CD1c-positive myeloid dendritic cell (primary cell): Measurements from ENCODE around the gene NKPD1.

Source experiments
- DNase-seq: peaks from one replicate; pipeline ENCODE4 v3.0.0-alpha.2; 2016; ENCODE audit errors: extremely low spot score

Gene NKPD1

GRCh38 chr19:45160870-45161737 is at the start of gene NKPD1:
Gene NKPD1 (minus strand): TSS chr19:45160982. CDS start chr19:45160150, 832 bp downstream.
- no peak for DNase-seq

GRCh38 chr19:45206328-45206727 is 45.5 kb upstream of the NKPD1 start:
- DNase-seq: no peak

- no peak for DNase-seq
These were observed 45.0 kb upstream of the NKPD1 start for GRCh38 chr19:45205810-45206209.

- no peak for DNase-seq
These were observed 41.9 kb upstream of the NKPD1 start for GRCh38 chr19:45202637-45203036.

- DNase-seq: no peak
These were observed 39.8 kb upstream of the NKPD1 start for GRCh38 chr19:45200568-45200967.

- no peak for DNase-seq
These were observed 35.0 kb upstream of the NKPD1 start for GRCh38 chr19:45195764-45196163.

- no peak for DNase-seq
These were observed 30.6 kb upstream of the NKPD1 start for GRCh38 chr19:45191375-45191774.

- no peak for DNase-seq
These were observed 29.2 kb upstream of the NKPD1 start for GRCh38 chr19:45189971-45190370.

GRCh38 chr19:45187421-45188100 is 26.8 kb upstream of the NKPD1 start:
- peak; percentile 46 for DNase-seq

- no peak for DNase-seq
These were observed 25.9 kb upstream of the NKPD1 start for GRCh38 chr19:45186509-45187334.

- no peak for DNase-seq
These were observed 23.3 kb upstream of the NKPD1 start for GRCh38 chr19:45184115-45184514.

GRCh38 chr19:45182758-45183157 is 22.0 kb upstream of the NKPD1 start:
- DNase-seq: no peak

- no peak for DNase-seq
These were observed 20.2 kb upstream of the NKPD1 start for GRCh38 chr19:45180936-45181335.

- DNase-seq: no peak
These were observed 19.1 kb upstream of the NKPD1 start for GRCh38 chr19:45179892-45180370.

- DNase-seq: peak; percentile 57
These were observed 18.5 kb upstream of the NKPD1 start for GRCh38 chr19:45179072-45179891.

GRCh38 chr19:45178262-45179071 is 17.7 kb upstream of the NKPD1 start, which contains the start of gene BLOC1S3:
Gene BLOC1S3 (plus strand): TSS chr19:45178784. CDS start chr19:45179297, 513 bp downstream.
- DNase-seq: peak; percentile 100

- peak; percentile 90 for DNase-seq
These were observed 17.1 kb upstream of the NKPD1 start, which contains the start of gene TRAPPC6A for GRCh38 chr19:45177817-45178261. Gene TRAPPC6A (minus strand): TSS chr19:45178237. CDS start chr19:45178218, 19 bp downstream.

GRCh38 chr19:45175515-45176345 is 14.9 kb upstream of the NKPD1 start:
- DNase-seq: no peak

GRCh38 chr19:45173816-45174215 is 13.0 kb upstream of the NKPD1 start:
- DNase-seq: no peak
